OCI-LY7 (cell line): ENCODE data around the gene LSAMP. TPM values are rescaled to one million over a fixed set of nuclear protein-coding genes. Genes with fewer than 3 reads are reported as not detected.

Experiments
- BruUV-seq: library from RNA; stranded (reverse); fragments of 400-500 nt; replicated peaks from 2 replicates; lab custom pipeline; 2021; lab: Mats Ljungman, UMichigan
- CTCF ChIA-PET: fragments of 300-600 bp; sonication (Branson Sonifier 250); formaldehyde crosslinking; loops from one replicate; lab custom pipeline; 2022; ENCODE audit warnings: antibody characterized with exemption; ENCODE audit not compliant: unreplicated experiment; lab: Charles Lee
- POLR2A ChIA-PET: fragments of 300-600 bp; sonication (Branson Sonifier 250); formaldehyde crosslinking; loops from one replicate; lab custom pipeline; 2022; ENCODE audit warnings: antibody characterized with exemption; lab: Charles Lee
- DNase-seq: peaks from one replicate; pipeline ENCODE4 v3.0.0-alpha.2; 2015; ENCODE audit warnings: low spot score
- H2AFZ ChIP-seq: fragments of 200-600 bp; sonication (generic), shearing (Covaris generic); 2 replicates; pipeline ENCODE4 v1.6.1; 2014; ENCODE audit warnings: mild to moderate bottlenecking, antibody characterized with exemption, low read length, moderate library complexity
- H3K27ac ChIP-seq: fragments of 200-600 bp; sonication (generic); 2 replicates; pipeline ENCODE4 v1.5.1; 2014; ENCODE audit warnings: mixed run types, low read depth, mild to moderate bottlenecking, moderate library complexity, low read length, inconsistent platforms; ENCODE audit not compliant: poor library complexity, severe bottlenecking
- H3K36me3 ChIP-seq: fragments of 200-600 bp; sonication (generic); 2 replicates; pipeline ENCODE4 v1.6.1; 2014; ENCODE audit warnings: mild to moderate bottlenecking, antibody characterized with exemption, low read length, moderate library complexity, mixed read lengths; ENCODE audit not compliant: insufficient read depth
- H3K4me1 ChIP-seq: fragments of 200-600 bp; sonication (generic); 2 replicates; pipeline ENCODE4 v1.5.1; 2014; ENCODE audit warnings: mild to moderate bottlenecking, low read length; ENCODE audit not compliant: insufficient read depth, poor library complexity, severe bottlenecking
- H3K4me2 ChIP-seq: fragments of 200-600 bp; sonication (generic); 2 replicates; pipeline ENCODE4 v1.6.1; 2014; ENCODE audit warnings: mild to moderate bottlenecking, low read length
- H3K4me3 ChIP-seq: fragments of 200-600 bp; sonication (generic); 2 replicates; pipeline ENCODE4 v1.5.1; 2014; ENCODE audit warnings: mild to moderate bottlenecking, low read depth, low read length; ENCODE audit not compliant: poor library complexity, severe bottlenecking
- H3K79me2 ChIP-seq: fragments of 200-600 bp; sonication (generic); 2 replicates; pipeline ENCODE4 v1.6.1; 2016; ENCODE audit warnings: low read depth, mild to moderate bottlenecking, low read length, moderate library complexity, mixed read lengths; ENCODE audit not compliant: insufficient read depth
- H3K9me2 ChIP-seq: fragments of 200-600 bp; sonication (generic); 2 replicates; pipeline ENCODE4 v1.6.1; 2016; ENCODE audit warnings: mild to moderate bottlenecking, low read length, mixed read lengths; ENCODE audit not compliant: insufficient read depth
- H3K9me3 ChIP-seq: fragments of 200-600 bp; sonication (generic); 2 replicates; pipeline ENCODE4 v1.6.1; 2014; ENCODE audit warnings: mild to moderate bottlenecking, mixed run types, low read length, mixed read lengths
- H4K20me1 ChIP-seq: fragments of 200-600 bp; sonication (generic); 2 replicates; pipeline ENCODE4 v1.6.1; 2014; ENCODE audit warnings: mild to moderate bottlenecking, antibody characterized with exemption, low read length, moderate library complexity, mixed read lengths; ENCODE audit not compliant: insufficient read depth
- EZH2phosphoT487 ChIP-seq: fragments of 200-600 bp; sonication (generic); IDR thresholded peaks from 2 replicates; pipeline ENCODE4 v1.6.1; 2018; ENCODE audit warnings: low read depth, borderline replicate concordance, mild to moderate bottlenecking, mixed run types, antibody characterized with exemption, low read length, moderate library complexity, mixed read lengths
- intact Hi-C: fragments of 100-400 bp; cut with micrococcal nuclease; formaldehyde crosslinking; loops from one replicate; pipeline ENCODE4 v1.10.0; 2022; ENCODE audit not compliant: unreplicated experiment
- total RNA-seq, 2 experiments: library from RNA; depleted of rRNA in 1 of 2; stranded (reverse); fragments of >200 nt in 1 of 2; shearing (Covaris generic) in 1 of 2; gene quantifications; 2 replicates each; pipeline ENCODE4 v1.2.3, GENCODE V29; 2014 to 2022
- TF ChIP-seq, protein P1 (sequence below): fragments of 200-600 bp; sonication (generic); conservative IDR thresholded peaks from 2 replicates; pipeline ENCODE4 v1.5.1; 2014; ENCODE audit warnings: mild to moderate bottlenecking, antibody characterized with exemption, low read length, moderate library complexity, mixed read lengths

Gene LSAMP
- total RNA-seq, 2 experiments from 2014 or later: 1.4 TPM; not detected in 1

DNA sequence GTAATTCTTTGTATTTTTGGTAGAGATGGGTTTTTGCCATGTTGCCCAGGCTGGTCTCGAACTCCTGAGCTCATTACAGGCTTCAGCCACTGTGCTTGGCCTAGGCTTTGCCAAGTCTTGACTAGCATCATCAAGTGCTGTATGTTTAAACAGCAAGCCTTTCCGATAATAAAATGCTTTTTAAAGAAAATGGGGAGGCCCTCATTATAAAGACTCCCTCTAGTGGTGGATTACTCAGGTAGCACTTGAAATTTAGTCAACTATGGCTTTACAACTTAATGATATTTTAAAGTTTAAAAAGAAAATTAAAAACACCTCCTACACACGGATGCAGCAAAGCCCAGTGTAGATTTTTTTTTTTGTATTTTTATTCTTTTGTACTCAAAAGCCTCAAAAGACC lies 608.3 kb downstream of the LSAMP start:
- Histone ChIP-seq H3K4me1 (no peaks in the 10 kb centered on the region), H3K4me2 (no peak overlapping the region), H3K4me3 (no peak overlapping the region), H3K9me3 (no peaks in the 10 kb centered on the region), H3K36me3 (no peaks in the 10 kb centered on the region), H3K27ac (no peak overlapping the region), H4K20me1 (no peaks in the 10 kb centered on the region), H2AFZ (no peak overlapping the region), H3K79me2 (no peaks in the 10 kb centered on the region), H3K9me2 (no peaks in the 10 kb centered on the region)
- ChIA-PET POLR2A (no interaction called here), CTCF (no interaction called here)
- no TSS peak for BruUV-seq
- DNase-seq: peak; percentile 34
- intact Hi-C loops: no loop called here
- TF ChIP-seq EZH2phosphoT487: no peak
- TF ChIP-seq, protein P1, sequence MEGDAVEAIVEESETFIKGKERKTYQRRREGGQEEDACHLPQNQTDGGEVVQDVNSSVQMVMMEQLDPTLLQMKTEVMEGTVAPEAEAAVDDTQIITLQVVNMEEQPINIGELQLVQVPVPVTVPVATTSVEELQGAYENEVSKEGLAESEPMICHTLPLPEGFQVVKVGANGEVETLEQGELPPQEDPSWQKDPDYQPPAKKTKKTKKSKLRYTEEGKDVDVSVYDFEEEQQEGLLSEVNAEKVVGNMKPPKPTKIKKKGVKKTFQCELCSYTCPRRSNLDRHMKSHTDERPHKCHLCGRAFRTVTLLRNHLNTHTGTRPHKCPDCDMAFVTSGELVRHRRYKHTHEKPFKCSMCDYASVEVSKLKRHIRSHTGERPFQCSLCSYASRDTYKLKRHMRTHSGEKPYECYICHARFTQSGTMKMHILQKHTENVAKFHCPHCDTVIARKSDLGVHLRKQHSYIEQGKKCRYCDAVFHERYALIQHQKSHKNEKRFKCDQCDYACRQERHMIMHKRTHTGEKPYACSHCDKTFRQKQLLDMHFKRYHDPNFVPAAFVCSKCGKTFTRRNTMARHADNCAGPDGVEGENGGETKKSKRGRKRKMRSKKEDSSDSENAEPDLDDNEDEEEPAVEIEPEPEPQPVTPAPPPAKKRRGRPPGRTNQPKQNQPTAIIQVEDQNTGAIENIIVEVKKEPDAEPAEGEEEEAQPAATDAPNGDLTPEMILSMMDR: peak; percentile 83

DNA sequence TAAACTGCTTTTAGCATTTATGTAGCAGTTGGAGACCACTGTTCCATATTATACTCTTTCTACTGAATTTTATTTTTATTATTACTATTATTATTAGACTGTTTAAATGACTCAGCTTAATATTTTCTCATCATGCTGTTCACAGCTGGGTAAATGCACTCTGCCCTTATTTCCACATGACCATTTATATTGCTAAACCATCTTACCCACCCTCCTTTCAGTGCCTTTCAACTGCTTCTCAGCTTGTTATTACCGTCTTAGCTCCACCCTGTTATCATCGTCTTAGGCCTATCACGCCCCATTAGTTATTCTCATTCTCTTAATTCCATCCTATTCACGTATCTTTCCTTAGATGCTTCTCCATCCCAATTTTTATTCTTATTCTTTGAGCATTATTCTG lies 609.3 kb downstream of the LSAMP start:
- no peak overlapping the region for H3K4me2 ChIP-seq
- H3K79me2 ChIP-seq: no peaks in the 10 kb centered on the region
- intact Hi-C loops: no loop called here
- no peak overlapping the region for H2AFZ ChIP-seq
- ChIA-PET CTCF (interaction anchor here (0.6 kb wide), 1 partner anchor 8 kb away, joined by 4 read pairs; no protein-coding TSS in a partner anchor), POLR2A (interaction anchor here (1.2 kb wide), 1 partner anchor 9 kb away, joined by 3 read pairs; no protein-coding TSS in a partner anchor)
- no peaks in the 10 kb centered on the region for H3K9me3 ChIP-seq
- no peak for DNase-seq
- H4K20me1 ChIP-seq: no peaks in the 10 kb centered on the region
- H3K4me3 ChIP-seq: no peak overlapping the region
- no peaks in the 10 kb centered on the region for H3K36me3 ChIP-seq
- H3K27ac ChIP-seq: no peak overlapping the region
- TF ChIP-seq, protein P1: no peak
- TF ChIP-seq EZH2phosphoT487: no peak
- no peaks in the 10 kb centered on the region for H3K9me2 ChIP-seq
- BruUV-seq: no TSS peak
- no peaks in the 10 kb centered on the region for H3K4me1 ChIP-seq

DNA sequence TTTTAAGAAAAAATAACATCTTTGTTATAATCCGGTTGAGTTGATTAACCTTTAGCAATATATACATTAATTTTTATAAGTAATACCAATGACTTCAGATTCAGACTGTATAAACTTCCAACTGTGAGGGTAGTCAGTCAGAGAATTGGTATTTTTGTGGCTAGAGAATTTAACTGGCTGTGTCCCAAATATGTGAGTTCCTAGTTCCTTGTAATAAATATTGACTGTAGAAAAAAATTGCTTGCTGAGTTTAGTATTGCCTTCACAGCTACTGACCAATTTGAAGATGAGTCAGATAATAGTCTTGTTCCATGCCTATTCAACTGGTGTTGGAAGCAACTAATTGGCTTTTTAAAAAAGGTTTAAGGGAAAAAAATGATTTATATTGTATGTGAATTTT lies 611.2 kb downstream of the LSAMP start:
- DNase-seq: no peak
- Histone ChIP-seq H3K4me1 (no peaks in the 10 kb centered on the region), H3K9me3 (no peaks in the 10 kb centered on the region), H3K9me2 (no peaks in the 10 kb centered on the region), H3K27ac (no peak overlapping the region), H3K79me2 (no peaks in the 10 kb centered on the region), H3K4me2 (no peak overlapping the region), H2AFZ (no peak overlapping the region), H4K20me1 (no peaks in the 10 kb centered on the region), H3K4me3 (no peak overlapping the region), H3K36me3 (no peaks in the 10 kb centered on the region)
- no TSS peak for BruUV-seq
- intact Hi-C loops: no loop called here
- ChIA-PET CTCF (no interaction called here), POLR2A (no interaction called here)
- no peak for TF ChIP-seq EZH2phosphoT487
- TF ChIP-seq, protein P1: no peak
